ENCODE results near the gene ARNT2.

Gene ARNT2

GRCh38 chr15:80441041-80441440 lies 36.9 kb downstream of the ARNT2 start:
- ATAC-seq = no peak
- TF ChIP-seq ZFP3 (CRISPR knock-in tag; IDR thresholded peaks at IDR 0.05) (no peak), PATZ1 (CRISPR knock-in tag; IDR thresholded peaks at IDR 0.05; ENCODE audit: borderline replicate concordance) (no peak), BACH2 (CRISPR knock-in tag; IDR thresholded peaks at IDR 0.05; ENCODE audit: borderline replicate concordance) (no peak), ZNF70 (CRISPR knock-in tag; IDR thresholded peaks at IDR 0.05) (no peak), TSHZ2 (CRISPR knock-in tag; IDR thresholded peaks at IDR 0.05) (no peak), ESRRG (CRISPR knock-in tag; IDR thresholded peaks at IDR 0.05) (no peak), CSRNP3 (CRISPR knock-in tag; IDR thresholded peaks at IDR 0.05) (no peak), GLIS3 (CRISPR knock-in tag; IDR thresholded peaks at IDR 0.05) (no peak), ZNF8 (CRISPR knock-in tag; IDR thresholded peaks at IDR 0.05) (no peak), CSDC2 (CRISPR knock-in tag; IDR thresholded peaks at IDR 0.05) (no peak), TCF4 (CRISPR knock-in tag; IDR thresholded peaks at IDR 0.05; ENCODE audit: borderline replicate concordance) (no peak), OSR1 (CRISPR knock-in tag; IDR thresholded peaks at IDR 0.05) (no peak), ZFP30 (CRISPR knock-in tag; IDR thresholded peaks at IDR 0.05) (no peak), CREB5 (CRISPR knock-in tag; IDR thresholded peaks at IDR 0.05; ENCODE audit: low read depth) (no peak), ISL1 (CRISPR knock-in tag; IDR thresholded peaks at IDR 0.05) (no peak), ZNF565 (CRISPR knock-in tag; conservative IDR thresholded peaks at IDR 0.05; ENCODE audit: low read depth) (no peak), POU6F1 (CRISPR knock-in tag; IDR thresholded peaks at IDR 0.05; ENCODE audit: borderline replicate concordance, low read depth) (no peak), PPARA (CRISPR knock-in tag; IDR thresholded peaks at IDR 0.05; ENCODE audit: borderline replicate concordance) (no peak), ARNTL (CRISPR knock-in tag; IDR thresholded peaks at IDR 0.05; ENCODE audit: borderline replicate concordance, low read depth) (no peak), RARB (CRISPR knock-in tag; IDR thresholded peaks at IDR 0.05) (no peak)

GRCh38 chr15:80441714-80442113 lies 37.5 kb downstream of the ARNT2 start:
- ATAC-seq = no peak
- TF ChIP-seq TCF4 (CRISPR knock-in tag; IDR thresholded peaks at IDR 0.05; ENCODE audit: borderline replicate concordance) (no peak), POU6F1 (CRISPR knock-in tag; IDR thresholded peaks at IDR 0.05; ENCODE audit: borderline replicate concordance, low read depth) (no peak), ZNF8 (CRISPR knock-in tag; IDR thresholded peaks at IDR 0.05) (no peak), ZC3H10 (CRISPR knock-in tag; IDR thresholded peaks at IDR 0.05) (no peak), GLIS3 (CRISPR knock-in tag; IDR thresholded peaks at IDR 0.05) (no peak), TSHZ2 (CRISPR knock-in tag; IDR thresholded peaks at IDR 0.05) (no peak), BACH2 (CRISPR knock-in tag; IDR thresholded peaks at IDR 0.05; ENCODE audit: borderline replicate concordance) (no peak), ZNF565 (CRISPR knock-in tag; conservative IDR thresholded peaks at IDR 0.05; ENCODE audit: low read depth) (no peak), ZNF70 (CRISPR knock-in tag; IDR thresholded peaks at IDR 0.05) (no peak), PPARA (CRISPR knock-in tag; IDR thresholded peaks at IDR 0.05; ENCODE audit: borderline replicate concordance) (no peak), TOX (CRISPR knock-in tag; IDR thresholded peaks at IDR 0.05; ENCODE audit: borderline replicate concordance) (no peak), PATZ1 (CRISPR knock-in tag; IDR thresholded peaks at IDR 0.05; ENCODE audit: borderline replicate concordance) (no peak), CSDC2 (CRISPR knock-in tag; IDR thresholded peaks at IDR 0.05) (no peak), ISL1 (CRISPR knock-in tag; IDR thresholded peaks at IDR 0.05) (no peak), ESRRG (CRISPR knock-in tag; IDR thresholded peaks at IDR 0.05) (no peak), ARNTL (CRISPR knock-in tag; IDR thresholded peaks at IDR 0.05; ENCODE audit: borderline replicate concordance, low read depth) (no peak), RARB (CRISPR knock-in tag; IDR thresholded peaks at IDR 0.05) (no peak)
